ENCODE measurements around the gene SFXN2.

SFXN2 gene

DNA sequence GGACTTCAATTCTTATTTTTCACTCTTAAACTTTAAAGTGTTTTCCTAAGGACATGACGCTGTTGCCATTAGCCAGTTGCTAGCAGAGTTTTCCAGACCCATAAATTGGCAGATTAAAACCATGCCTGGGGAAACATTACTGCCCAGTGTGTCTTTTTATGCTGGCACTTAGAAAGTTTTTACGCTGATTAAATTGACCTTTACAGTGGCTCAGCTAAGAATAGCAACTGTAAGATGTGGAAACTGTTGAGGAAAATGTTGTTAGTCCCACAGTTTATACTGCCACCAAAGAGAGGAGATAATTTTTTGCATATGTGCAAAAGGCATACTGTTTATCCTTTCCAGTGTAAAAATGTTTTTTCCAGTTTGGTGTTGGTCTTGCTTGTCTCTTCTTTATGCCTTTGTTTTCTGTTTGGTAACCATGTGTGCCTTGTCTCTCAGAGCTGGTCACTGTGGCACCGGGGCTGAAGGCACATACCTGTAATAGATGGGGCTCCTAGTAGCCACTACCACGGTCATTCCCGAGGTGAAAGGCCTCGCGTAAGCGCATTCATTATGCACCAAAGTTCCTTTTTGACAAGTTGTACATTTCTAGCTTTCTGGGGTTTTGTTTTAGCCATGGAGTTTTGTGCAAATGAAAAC, 77.4 kb downstream of the SFXN2 start:
- no peak overlapping the region for H3K4me3 ChIP-seq (ENCODE audit: low read depth, low read length)
- TF ChIP-seq, protein P1, sequence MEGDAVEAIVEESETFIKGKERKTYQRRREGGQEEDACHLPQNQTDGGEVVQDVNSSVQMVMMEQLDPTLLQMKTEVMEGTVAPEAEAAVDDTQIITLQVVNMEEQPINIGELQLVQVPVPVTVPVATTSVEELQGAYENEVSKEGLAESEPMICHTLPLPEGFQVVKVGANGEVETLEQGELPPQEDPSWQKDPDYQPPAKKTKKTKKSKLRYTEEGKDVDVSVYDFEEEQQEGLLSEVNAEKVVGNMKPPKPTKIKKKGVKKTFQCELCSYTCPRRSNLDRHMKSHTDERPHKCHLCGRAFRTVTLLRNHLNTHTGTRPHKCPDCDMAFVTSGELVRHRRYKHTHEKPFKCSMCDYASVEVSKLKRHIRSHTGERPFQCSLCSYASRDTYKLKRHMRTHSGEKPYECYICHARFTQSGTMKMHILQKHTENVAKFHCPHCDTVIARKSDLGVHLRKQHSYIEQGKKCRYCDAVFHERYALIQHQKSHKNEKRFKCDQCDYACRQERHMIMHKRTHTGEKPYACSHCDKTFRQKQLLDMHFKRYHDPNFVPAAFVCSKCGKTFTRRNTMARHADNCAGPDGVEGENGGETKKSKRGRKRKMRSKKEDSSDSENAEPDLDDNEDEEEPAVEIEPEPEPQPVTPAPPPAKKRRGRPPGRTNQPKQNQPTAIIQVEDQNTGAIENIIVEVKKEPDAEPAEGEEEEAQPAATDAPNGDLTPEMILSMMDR (IDR thresholded peaks at IDR 0.05; ENCODE audit: low read depth, low read length) = no peak

Measured in WI38 (cell line).